Measurements from ENCODE around the gene IPCEF1. TPM values are rescaled to one million over a fixed set of nuclear protein-coding genes. Genes with fewer than 3 reads are reported as not detected.

Gene IPCEF1
- total RNA-seq, 4 donors from 2014 or later: 0.37 to 8.7 (median 3.8) TPM

DNA sequence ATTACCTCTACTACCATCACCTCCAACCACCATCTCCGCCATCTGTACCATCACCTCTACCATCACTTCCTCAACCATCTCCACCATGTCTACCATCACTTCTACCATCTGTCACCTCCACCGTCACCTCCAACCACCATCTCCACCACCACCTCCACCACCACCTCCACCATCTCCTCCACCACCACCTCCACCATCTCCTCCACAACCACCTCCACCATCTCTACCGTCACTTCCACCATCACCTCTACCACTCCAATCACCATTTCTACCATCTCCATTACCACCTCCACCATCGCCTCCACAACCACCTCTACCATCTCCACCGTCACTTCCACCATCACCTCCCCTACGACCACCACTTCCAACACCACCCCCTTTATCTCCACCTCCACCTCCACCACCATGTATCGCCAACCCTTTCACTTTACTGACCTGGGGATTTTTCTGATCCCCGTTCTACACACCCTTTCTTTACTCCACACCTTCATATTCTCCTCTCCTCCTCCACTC, 2.3 kb downstream of the IPCEF1 start:
- Histone ChIP-seq H3K36me3 (no peaks in the 10 kb centered on the region), H3K27ac (no peak overlapping the region), H3K27me3 (no peaks in the 10 kb centered on the region), H3K4me1 (no peaks in the 10 kb centered on the region), H3K9me3 (no peaks in the 10 kb centered on the region), H3K4me3 (no peak overlapping the region)
- 79 to 84% methylated on average over 8 of the region's 8 CpGs for WGBS, 2 donors (ENCODE audit: low coverage in 1 of 2)
- intact Hi-C loops (cut with DNase I; ENCODE audit: low total_unique reads) (no loop called here), in situ Hi-C loops (cut with MboI; ENCODE audit: low pct_ligation_motif_present in 1 of 4, low pct_unique_long_range_greater_than_20kb in 1 of 4, low sequenced_read_pairs in 3 of 4) (loop anchor here in 1 of 4 donors (25.0 kb wide), 1 partner anchor 192 kb away; no protein-coding TSS in a partner anchor)
- no peak for TF ChIP-seq POLR2A (IDR thresholded peaks at IDR 0.05)
- TF ChIP-seq EP300 (IDR thresholded peaks at IDR 0.05; ENCODE audit: low read depth): no peak
- no peak for TF ChIP-seq CTCF (IDR thresholded peaks at IDR 0.05)
- DNase-seq: no peak

DNA sequence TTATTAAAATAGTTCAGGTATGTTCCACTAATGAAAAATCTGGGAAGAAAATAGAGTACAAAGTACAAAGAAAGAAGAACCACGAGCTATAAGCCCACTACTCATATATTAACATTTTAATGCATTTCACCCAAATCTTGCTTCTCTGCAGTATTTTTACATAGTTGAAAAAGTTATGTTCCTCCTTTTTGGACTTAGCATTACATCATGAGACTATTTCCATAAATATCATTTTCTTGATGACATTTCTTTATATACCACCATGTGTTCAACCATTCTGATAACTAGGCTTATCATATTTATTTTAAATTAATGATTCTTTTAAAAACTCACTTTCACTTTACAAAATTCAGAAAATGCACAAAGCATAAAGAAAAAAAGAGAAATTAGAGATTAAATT, 3.0 kb downstream of the IPCEF1 start:
- H3K27me3 ChIP-seq: no peaks in the 10 kb centered on the region
- no peaks in the 10 kb centered on the region for H3K36me3 ChIP-seq
- H3K9me3 ChIP-seq: no peaks in the 10 kb centered on the region
- no peaks in the 10 kb centered on the region for H3K4me1 ChIP-seq
- intact Hi-C loops (cut with DNase I; ENCODE audit: low total_unique reads): no loop called here
- WGBS, 2 donors (ENCODE audit: low coverage in 1 of 2): 50 to 59% methylated on average over 1 of the region's 1 CpG
- H3K27ac ChIP-seq: no peak overlapping the region
- no peak overlapping the region for H3K4me3 ChIP-seq
- no peak for DNase-seq
- no peak for TF ChIP-seq CTCF (IDR thresholded peaks at IDR 0.05)
- no peak for TF ChIP-seq POLR2A (IDR thresholded peaks at IDR 0.05)
- TF ChIP-seq EP300 (IDR thresholded peaks at IDR 0.05; ENCODE audit: low read depth): no peak
- no peak for TF ChIP-seq POLR2AphosphoS5 (IDR thresholded peaks at IDR 0.05)
- in situ Hi-C loops (cut with MboI; ENCODE audit: low pct_ligation_motif_present in 1 of 4, low pct_unique_long_range_greater_than_20kb in 1 of 4, low sequenced_read_pairs in 3 of 4): loop anchor here in 1 of 4 donors (25.0 kb wide), 1 partner anchor 191 kb away; no protein-coding TSS in a partner anchor

- Histone ChIP-seq H3K4me1 (no peaks in the 10 kb centered on the region), H3K9me3 (no peaks in the 10 kb centered on the region), H3K27me3 (no peaks in the 10 kb centered on the region), H3K4me3 (no peak overlapping the region), H3K27ac (no peak overlapping the region), H3K36me3 (no peaks in the 10 kb centered on the region)
- no peak for DNase-seq
- in situ Hi-C loops (cut with MboI; ENCODE audit: low pct_ligation_motif_present in 1 of 4, low pct_unique_long_range_greater_than_20kb in 1 of 4, low sequenced_read_pairs in 3 of 4) (loop anchor here in 1 of 4 donors (25.0 kb wide), 1 partner anchor 191 kb away; no protein-coding TSS in a partner anchor), intact Hi-C loops (cut with DNase I; ENCODE audit: low total_unique reads) (no loop called here)
- TF ChIP-seq POLR2A (IDR thresholded peaks at IDR 0.05): no peak
- TF ChIP-seq EP300 (IDR thresholded peaks at IDR 0.05; ENCODE audit: low read depth): no peak
- TF ChIP-seq CTCF (IDR thresholded peaks at IDR 0.05): no peak
- TF ChIP-seq POLR2AphosphoS5 (IDR thresholded peaks at IDR 0.05): no peak
- 77 to 81% methylated on average over 9 to 15 of the region's 15 CpGs for WGBS, 2 donors (ENCODE audit: low coverage in 1 of 2)
Observed at GRCh38 chr6:154352898-154353585, 3.6 kb downstream of the IPCEF1 start.

DNA sequence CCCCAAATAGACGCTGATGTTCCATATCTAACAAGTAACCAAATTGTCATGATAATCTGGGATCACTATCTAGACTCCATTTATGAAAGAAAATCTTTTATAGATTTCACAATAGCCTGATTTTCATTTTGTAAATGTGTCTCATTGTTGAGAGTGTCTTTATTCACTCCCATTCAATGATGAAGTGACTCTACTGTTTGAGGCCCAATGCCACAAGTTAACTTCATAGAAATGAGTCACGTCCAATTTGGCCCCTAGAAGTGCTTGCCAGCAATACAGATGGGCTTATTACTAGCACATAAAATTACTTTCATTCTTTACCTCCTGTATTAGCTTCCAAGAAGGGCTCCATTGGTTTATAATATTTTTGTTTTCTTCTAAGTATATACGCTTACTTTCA, 6.3 kb downstream of the IPCEF1 start:
- in situ Hi-C loops (cut with MboI; ENCODE audit: low pct_ligation_motif_present in 1 of 4, low pct_unique_long_range_greater_than_20kb in 1 of 4, low sequenced_read_pairs in 3 of 4): loop anchor here in 1 of 4 donors (25.0 kb wide), 1 partner anchor 188 kb away; no protein-coding TSS in a partner anchor
- intact Hi-C loops (cut with DNase I; ENCODE audit: low total_unique reads): no loop called here
- no peaks in the 10 kb centered on the region for H3K36me3 ChIP-seq
- no peaks in the 10 kb centered on the region for H3K4me1 ChIP-seq
- no peak overlapping the region for H3K4me3 ChIP-seq
- H3K9me3 ChIP-seq: no peaks in the 10 kb centered on the region
- DNase-seq: no peak
- 83% methylated on average over 3 of the region's 3 CpGs for WGBS, 2 donors (ENCODE audit: low coverage in 1 of 2)
- no peak overlapping the region for H3K27ac ChIP-seq
- TF ChIP-seq POLR2AphosphoS5 (IDR thresholded peaks at IDR 0.05) (no peak), CTCF (IDR thresholded peaks at IDR 0.05) (no peak), POLR2A (IDR thresholded peaks at IDR 0.05) (no peak), EP300 (IDR thresholded peaks at IDR 0.05; ENCODE audit: low read depth) (no peak)
- no peaks in the 10 kb centered on the region for H3K27me3 ChIP-seq

Measured in transverse colon (tissue), 4 donors.